CD4-positive, alpha-beta T cell treated with Interferon alpha-2 for 1 hour (primary cell): ENCODE results near the gene IGHMBP2.
"Not testable (repeated sequence)": the region's sequence is repeated elsewhere in the genome, so short reads cannot be mapped to it uniquely, and the experiment has no call there.

ENCODE experiments used
- DNase-seq, 2 donors: peaks; one replicate each; pipeline ENCODE4 v3.0.0-alpha.2; 2020 to 2022

IGHMBP2 gene

DNA sequence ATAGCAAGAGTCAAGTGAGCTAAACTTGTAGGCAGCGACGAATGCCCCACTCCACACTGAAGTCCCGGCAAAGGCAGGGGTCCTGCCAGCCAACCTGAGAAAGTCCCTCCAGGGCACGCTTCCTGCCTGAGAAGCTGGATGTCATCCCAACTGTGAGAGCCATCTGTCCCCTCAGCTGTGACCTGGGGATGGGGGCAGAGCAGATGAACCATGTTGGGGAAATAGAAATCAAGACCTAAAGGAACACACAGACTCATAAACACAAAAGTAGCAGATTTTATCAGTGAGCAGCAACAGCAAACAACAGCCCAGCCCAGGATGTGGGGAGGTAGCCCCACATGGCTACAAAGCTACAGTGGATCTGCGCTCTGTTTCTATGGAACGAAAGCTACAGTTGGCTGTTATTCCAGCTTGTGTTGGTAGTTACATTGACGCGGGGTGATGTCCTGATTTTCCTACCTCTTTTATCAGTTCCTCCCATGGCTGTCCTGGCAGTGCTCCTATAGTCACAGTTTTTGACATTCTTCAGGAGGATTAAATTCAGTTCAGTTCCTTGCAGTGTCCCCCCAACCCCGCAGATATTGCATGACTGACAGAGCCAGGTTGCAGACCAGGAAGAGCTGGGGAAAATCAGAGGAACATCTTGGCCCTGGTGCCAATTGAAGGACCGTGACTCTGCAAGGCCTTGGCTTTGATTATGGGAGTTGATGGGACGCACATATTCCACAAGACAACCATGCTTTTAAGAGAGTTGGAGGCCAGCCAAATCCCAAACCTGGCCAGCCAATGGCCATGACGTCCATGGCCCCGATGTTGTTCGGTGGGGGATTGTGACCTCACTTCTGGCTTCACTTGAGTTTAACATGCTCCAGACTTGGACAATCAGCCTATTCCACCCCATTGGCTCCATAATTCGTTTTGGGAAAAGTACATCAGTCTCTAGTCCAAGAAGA lies 62.5 kb downstream of the IGHMBP2 start:
- DNase-seq = peak in 1 of 2 donors; percentile 22

DNA sequence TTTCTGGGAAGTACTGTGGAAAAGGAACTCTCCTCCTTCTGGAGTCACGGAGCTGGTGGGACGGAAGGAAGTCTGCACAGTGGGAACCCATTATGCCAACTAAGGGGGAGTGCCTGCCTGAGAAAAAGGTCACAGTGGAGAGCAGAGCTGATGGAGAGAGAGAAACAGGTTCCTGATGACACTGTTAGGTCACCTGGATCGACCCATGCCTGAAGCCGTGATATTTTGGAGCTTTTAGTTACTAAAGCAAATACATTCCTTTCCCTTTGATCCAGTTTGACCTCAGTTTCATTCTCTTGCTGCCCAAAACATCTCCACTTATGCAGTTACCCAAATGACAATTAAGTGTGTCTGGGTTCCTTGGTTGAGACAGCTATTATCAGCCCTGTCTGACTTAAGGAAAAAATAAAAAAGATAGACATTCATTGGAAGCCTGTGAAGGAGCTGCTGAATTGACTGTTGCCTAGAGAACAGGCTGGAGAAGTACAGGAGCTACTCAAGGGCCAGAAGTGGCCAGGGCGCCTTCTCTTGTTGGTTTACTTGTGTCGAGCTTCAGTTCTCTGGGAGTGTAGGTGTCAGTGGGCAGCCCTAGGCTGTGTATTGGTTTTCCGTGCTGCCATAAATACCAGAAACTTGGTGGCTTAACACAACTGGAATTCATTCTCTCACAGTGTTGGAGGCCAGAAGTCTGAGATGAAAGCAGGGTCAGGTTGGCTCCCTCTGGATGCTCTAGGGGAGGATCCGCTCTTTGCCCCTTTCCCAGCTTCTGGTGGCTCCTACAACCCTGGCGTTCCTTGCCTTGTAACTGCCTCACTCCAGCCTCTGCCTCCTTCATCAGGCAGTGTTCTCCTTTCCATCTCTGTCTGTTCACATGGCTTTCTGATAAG lies 63.4 kb downstream of the IGHMBP2 start:
- DNase-seq = no peak

GRCh38 chr11:68968306-68969250 lies 64.9 kb downstream of the IGHMBP2 start:
- DNase-seq = no peak

GRCh38 chr11:68969386-68969785 lies 65.7 kb downstream of the IGHMBP2 start:
- DNase-seq = no peak

DNA sequence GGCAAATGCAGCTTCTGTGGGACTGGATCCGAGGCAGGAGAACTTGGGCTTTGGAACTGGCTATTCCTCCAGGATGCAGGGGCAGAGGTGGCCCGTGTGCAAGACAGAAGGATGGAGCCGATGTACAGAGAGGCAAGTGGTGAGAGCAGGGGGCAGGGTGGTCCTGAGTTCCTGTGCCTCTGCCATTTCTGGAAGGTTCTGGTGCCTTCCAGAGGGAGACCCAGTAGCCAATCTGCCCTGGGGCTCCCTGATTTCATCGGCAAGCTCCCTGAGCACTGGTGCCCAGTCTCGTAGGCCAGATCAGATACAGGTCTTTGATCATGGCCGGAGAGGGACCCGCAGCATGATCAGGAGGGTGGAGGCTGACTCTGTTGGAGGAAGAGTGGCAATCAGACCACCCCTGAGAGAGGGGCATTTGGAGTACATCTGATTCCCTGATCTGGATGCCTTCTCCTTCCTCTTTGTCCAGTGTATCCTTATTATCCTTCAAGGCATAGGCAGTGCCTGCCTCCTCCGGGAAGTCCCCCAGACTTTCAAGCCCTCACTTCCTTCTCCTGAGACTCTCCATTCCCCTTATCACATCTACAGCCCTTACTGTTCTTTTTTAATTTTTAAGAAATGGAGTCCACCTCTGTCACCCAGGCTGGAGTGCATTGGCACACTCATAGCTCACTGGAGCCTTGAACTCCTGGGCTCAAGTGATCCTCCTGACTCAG lies 67.4 kb downstream of the IGHMBP2 start:
- no peak for DNase-seq

DNA sequence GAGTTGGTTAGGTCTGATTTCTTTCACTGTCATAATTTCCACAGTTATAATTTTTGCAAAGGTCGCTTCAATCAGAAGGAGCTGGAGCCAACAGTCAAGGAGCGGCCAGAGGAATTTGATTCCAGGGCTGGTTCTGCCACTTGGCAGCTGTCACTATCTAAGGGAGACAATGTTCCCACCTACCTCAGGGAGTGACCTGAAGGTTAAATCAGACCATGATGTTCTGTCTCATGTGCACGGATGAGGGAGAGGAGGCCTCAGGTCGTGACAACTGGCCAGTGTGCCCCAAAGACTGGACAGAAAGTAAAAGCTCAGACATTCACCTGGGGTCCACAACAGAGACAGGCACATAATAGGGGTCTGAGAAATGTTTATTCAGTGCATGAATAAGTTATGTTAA lies 69.5 kb downstream of the IGHMBP2 start:
- DNase-seq = no peak

- DNase-seq = not testable (repeated sequence)
These were observed 70.0 kb downstream of the IGHMBP2 start for GRCh38 chr11:68973706-68974105.

GRCh38 chr11:68974421-68975194 lies 70.9 kb downstream of the IGHMBP2 start:
- DNase-seq = peak in 1 of 2 donors; percentile 28

GRCh38 chr11:68976095-68976494 lies 72.4 kb downstream of the IGHMBP2 start:
- no peak for DNase-seq

DNA sequence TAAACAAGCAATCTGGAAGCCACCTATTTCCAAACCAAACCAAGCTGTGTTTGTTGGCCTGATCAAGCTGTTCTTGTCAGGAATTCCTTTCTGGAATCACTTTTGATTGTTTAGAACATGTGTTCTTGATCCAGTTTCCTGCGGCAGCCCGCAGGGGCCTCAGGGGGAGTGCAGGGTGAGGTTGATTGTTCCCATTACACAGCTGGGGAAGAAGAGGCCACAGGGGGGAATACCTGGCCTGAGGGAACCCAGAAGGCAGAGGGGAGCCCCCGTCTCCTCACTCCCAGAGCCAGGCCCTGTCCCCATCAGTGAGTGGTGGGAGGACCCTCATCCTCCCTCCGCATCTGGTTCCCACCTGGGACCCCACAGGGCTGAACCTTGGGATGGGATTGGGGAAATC lies 72.9 kb downstream of the IGHMBP2 start:
- DNase-seq = no peak

DNA sequence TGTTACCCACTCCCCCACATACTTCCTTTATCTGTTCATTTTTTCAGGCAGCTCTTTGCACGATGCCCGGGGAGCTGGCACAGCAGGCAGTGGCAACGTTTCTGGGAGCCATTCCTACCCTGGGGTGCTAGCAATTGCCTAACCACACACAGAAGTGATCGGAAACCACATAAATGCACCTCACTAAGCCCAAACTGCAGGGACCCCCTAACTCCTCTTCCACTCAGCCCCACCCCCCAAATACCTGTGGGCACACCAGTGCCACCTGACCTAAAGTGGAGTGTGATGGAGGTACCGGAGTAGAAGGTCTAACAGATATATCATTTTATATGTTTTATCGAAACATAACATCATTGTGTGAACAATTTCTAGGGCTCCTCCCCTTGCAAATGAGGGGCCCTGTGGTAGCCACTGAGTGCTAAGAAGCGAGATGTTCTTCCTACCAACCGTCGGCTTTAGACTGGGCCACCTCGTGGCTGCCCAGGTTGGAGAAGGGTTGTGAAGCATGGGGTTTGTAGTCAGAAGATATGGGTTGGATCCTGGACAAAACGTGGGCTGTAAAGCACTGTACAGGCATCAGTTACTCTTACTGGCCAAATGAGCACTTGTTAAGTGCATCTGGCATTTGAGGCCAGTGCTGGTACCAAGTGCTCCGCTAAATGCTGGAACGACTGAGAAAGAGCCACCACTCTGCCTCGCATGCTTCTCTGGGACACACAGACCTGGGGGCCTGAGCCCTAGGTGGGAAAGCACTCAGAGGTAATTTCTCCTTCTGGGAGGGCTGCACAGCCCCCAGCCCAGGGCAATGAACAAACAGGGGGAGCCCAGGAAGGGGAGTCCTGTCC lies 74.3 kb downstream of the IGHMBP2 start:
- DNase-seq = no peak

DNA sequence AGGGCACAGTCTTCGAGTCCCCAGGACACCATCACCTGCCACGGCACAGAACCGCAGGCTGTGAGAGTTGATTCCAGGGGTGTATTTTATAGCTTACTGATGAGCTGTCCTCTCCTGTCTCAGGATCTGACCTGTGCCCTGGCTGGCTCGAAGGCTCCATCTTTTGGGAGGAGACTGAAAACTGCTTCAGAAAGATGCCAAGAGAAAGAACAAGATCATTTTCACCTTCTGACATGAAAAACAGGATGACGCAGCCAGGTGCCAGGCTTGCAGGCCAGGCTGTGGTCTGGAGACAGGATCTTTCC lies 74.9 kb downstream of the IGHMBP2 start:
- DNase-seq = no peak

DNA sequence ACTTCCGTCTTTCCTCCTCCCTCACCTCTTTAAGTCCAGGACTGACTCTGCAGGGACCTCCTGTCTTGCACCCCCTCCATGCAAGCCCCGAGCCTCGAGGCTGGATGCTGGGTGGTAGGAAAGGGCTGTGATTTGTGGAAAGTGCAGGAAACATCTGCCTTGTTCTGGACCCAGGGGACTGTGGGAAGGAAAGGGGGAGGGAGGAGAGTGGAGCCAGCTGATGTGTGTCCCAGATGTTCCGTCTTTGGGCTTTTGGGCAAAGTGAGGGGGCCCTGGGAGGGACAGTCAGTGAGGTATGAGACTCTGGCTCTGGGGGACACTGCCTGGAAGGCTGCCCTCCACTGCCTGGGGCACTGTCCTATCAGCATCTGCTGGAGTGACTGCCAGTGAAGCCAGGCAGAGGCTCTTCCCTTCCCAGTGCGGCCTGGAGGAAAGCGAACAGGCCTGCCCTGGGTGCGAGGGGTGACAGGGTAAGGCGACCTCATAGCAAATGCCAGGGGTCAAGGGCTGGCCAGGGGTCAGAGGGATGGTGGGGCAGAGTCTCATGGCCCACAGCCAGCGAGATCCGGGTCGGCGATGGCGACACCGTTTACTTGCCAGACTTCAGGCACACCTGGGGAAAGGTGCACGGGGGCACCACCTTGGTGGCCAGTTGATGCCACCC lies 75.4 kb downstream of the IGHMBP2 start:
- DNase-seq = no peak

DNA sequence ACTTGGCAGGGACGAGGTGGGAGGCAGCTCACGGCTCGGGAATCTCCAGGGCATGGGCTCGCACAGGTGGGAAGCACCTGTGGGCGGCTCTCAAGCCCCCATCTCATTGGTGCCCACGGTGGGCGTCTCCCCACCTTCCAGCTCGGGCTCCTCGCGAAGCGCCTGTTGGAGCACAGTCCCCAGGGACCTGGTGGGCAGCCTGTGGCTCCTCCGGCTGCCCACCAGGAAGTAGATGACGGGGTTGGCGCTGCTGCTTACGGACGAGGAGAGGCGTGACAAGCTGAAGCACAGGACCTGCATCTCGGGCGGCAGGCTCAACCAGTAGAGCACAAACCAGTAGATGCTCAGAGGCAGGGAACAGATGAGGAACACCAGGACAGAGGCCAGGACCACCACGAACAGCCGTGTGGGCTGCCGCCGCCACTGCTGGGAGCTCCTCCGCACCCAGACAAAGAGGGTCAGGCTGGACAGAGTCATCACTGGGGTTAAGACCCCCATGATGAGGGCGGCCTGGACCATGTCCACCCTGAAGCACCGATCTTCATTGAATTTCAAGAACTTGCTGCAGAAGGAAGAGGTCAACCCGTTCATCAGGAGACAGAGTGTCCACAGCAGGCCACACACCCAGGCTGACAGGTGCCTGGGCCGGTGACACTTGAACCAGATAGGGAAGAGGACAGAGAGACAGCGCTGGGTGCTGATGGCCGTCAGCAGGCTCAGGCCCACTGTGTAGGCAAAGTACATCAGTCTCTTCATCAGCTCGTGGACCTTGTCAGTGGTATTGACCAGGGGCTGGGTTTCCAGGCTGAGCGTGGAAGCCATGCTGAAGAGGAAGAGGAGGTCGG lies 76.5 kb downstream of the IGHMBP2 start:
- no peak for DNase-seq

- no peak for DNase-seq
These were observed 77.0 kb downstream of the IGHMBP2 start, which contains the start of gene MRGPRD for GRCh38 chr11:68980776-68981065. Gene MRGPRD (minus strand): TSS chr11:68980986. CDS start chr11:68980986, 0 bp downstream.

DNA sequence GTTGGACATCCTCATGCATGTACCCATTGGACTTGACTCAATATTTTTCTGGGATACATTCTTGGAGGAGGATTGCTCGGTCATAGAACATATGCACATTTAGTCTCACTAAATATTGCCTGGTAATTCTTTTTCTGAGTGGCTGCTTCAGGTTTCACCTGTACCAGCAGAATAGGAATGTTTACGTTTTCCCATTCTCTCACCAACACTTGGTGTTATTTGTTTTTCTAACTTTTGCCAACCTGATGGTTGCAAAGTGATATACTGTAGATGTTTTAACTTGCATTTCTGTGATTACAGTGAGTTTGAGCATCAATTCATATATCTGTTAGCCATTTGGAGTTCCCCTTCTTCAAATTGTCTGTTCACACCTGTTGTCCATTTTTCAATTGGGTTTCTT lies 78.4 kb downstream of the IGHMBP2 start:
- no peak for DNase-seq

- DNase-seq = no peak
These were observed 80.1 kb downstream of the IGHMBP2 start for GRCh38 chr11:68983801-68984200.

DNA sequence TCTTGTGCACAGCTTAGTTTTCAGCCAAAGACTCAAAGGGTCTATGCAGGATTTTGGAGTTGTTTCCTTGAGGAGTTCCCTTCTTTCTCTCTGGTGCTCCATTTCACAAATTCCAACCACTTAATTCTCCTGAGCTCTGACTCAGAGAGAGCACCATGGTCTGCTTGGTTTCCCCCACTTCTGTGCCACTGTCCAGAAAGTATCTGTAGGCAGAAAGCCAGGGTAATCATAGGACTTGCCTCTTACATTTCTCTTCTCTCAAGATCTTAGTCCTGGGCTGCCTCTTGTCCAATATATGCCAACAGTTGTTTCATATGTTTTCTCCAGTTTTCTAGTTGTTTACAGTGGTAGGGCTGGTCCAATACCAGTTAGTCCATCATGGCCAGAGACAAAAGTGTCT lies 83.5 kb downstream of the IGHMBP2 start:
- no peak for DNase-seq

DNA sequence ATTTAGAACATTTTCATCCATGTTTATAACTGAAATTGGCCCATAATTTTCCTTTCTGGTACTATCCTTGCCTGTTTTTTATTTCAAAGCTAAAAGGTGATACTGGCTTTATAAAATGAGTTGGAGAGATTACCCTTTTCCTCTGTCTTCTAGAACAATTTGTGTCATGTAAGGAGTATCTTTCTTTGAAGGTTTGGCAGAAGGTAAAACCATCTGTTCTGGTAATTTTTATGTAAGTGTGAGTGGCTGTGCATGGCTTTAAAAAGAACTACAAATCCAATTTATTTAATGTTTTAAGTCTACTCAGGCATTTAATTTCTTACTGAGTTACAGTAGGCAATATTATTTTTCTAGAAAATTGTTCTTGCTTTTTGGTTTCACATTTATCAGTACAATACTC lies 84.8 kb downstream of the IGHMBP2 start:
- DNase-seq = no peak
